PC-9 (cell line): ENCODE results near the gene SALL1. TPM values are rescaled to one million over a fixed set of nuclear protein-coding genes. Genes with fewer than 3 reads are reported as not detected.

Source experiments
- BruUV-seq: library from RNA; stranded (reverse); fragments of 400-500 nt; replicated peaks from 2 replicates; lab custom pipeline; 2021; lab: Mats Ljungman, UMichigan
- CTCF ChIA-PET: fragments of 300-600 bp; sonication (Branson Sonifier 250); formaldehyde crosslinking; loops from one replicate; lab custom pipeline; 2022; ENCODE audit warnings: antibody characterized with exemption; lab: Charles Lee
- POLR2A ChIA-PET: fragments of 300-600 bp; sonication (Branson Sonifier 250); formaldehyde crosslinking; loops from one replicate; lab custom pipeline; 2022; ENCODE audit warnings: antibody characterized with exemption; ENCODE audit not compliant: unreplicated experiment; lab: Charles Lee
- DNase-seq, 2 experiments: peaks; one replicate each; pipeline versions ENCODE4 v3.0.0 to v3.0.0-alpha.2; 2015 to 2022; ENCODE audit warnings: mixed read lengths in 1 of 2
- H2AFZ ChIP-seq: fragments of 200-600 bp; sonication (generic); 2 replicates; pipeline ENCODE4 v1.8.1; 2017; ENCODE audit warnings: antibody characterized with exemption
- H3F3A ChIP-seq: fragments of 200-600 bp; sonication (generic); 2 replicates; pipeline ENCODE4 v1.8.1; 2017; ENCODE audit warnings: antibody characterized with exemption, mild to moderate bottlenecking, low read depth; ENCODE audit not compliant: insufficient read depth
- H3K27ac ChIP-seq: fragments of 200-600 bp; sonication (generic); 2 replicates; pipeline ENCODE4 v1.6.1; 2016; ENCODE audit warnings: mixed run types
- H3K27me3 ChIP-seq: fragments of 200-600 bp; sonication (generic); 2 replicates; pipeline ENCODE4 v1.6.1; 2016; ENCODE audit warnings: low read depth, mixed run types; ENCODE audit not compliant: insufficient read depth
- H3K36me3 ChIP-seq: fragments of 200-600 bp; sonication (generic); 2 replicates; pipeline ENCODE4 v1.6.1; 2016; ENCODE audit warnings: low read depth, mixed run types
- H3K4me1 ChIP-seq: fragments of 200-600 bp; sonication (generic); replicated peaks from 2 replicates; pipeline ENCODE4 v1.6.1; 2016; ENCODE audit warnings: mixed run types; ENCODE audit not compliant: insufficient read depth
- H3K4me2 ChIP-seq: fragments of 200-600 bp; sonication (generic); 2 replicates; pipeline ENCODE4 v1.6.1; 2017; ENCODE audit warnings: mixed run types
- H3K4me3 ChIP-seq: fragments of 200-600 bp; sonication (generic); 2 replicates; pipeline ENCODE4 v1.6.1; 2016; ENCODE audit warnings: mixed run types
- H3K79me2 ChIP-seq: fragments of 200-600 bp; sonication (generic); 2 replicates; pipeline ENCODE4 v1.6.1; 2017; ENCODE audit warnings: low read depth, mixed run types
- H3K9me2 ChIP-seq: fragments of 200-600 bp; sonication (generic); 2 replicates; pipeline ENCODE4 v1.8.1; 2017; ENCODE audit warnings: mild to moderate bottlenecking; ENCODE audit not compliant: insufficient read depth
- H3K9me3 ChIP-seq: fragments of 200-600 bp; sonication (generic); 2 replicates; pipeline ENCODE4 v1.8.1; 2016; ENCODE audit warnings: low read depth; ENCODE audit not compliant: insufficient read depth
- H4K20me1 ChIP-seq: fragments of 200-600 bp; sonication (generic); 2 replicates; pipeline ENCODE4 v1.8.1; 2017; ENCODE audit not compliant: insufficient read depth
- CTCF ChIP-seq: fragments of 200-600 bp; sonication (generic); conservative IDR thresholded peaks from 2 replicates; pipeline ENCODE4 v1.6.1; 2017; ENCODE audit warnings: mixed run types, antibody characterized with exemption, mild to moderate bottlenecking, moderate library complexity
- EZH2 ChIP-seq: fragments of 200-600 bp; sonication (generic); IDR thresholded peaks from 2 replicates; pipeline ENCODE4 v1.8.0; 2017; ENCODE audit warnings: antibody characterized with exemption, low read depth
- intact Hi-C: fragments of 100-400 bp; cut with micrococcal nuclease; formaldehyde crosslinking; loops from one replicate; pipeline ENCODE4 v1.10.0; 2022; ENCODE audit not compliant: unreplicated experiment
- total RNA-seq: library from RNA; stranded (reverse); gene quantifications from 2 replicates; pipeline ENCODE4 v1.2.3, GENCODE V29; 2021

The SALL1 gene
- total RNA-seq, 1 experiment from 2014 or later = not detected

- no peak overlapping the region for H3K4me2 ChIP-seq
- no peak overlapping the region for H2AFZ ChIP-seq
- ChIA-PET POLR2A (no interaction called here), CTCF (no interaction called here)
- no peak overlapping the region for H3K27ac ChIP-seq
- no TSS peak for BruUV-seq
- no peak for DNase-seq
- H3K9me2 ChIP-seq = no peaks in the 10 kb centered on the region
- H3K36me3 ChIP-seq = no peaks in the 10 kb centered on the region
- intact Hi-C loops = no loop called here
- no peaks in the 10 kb centered on the region for H3K79me2 ChIP-seq
- no peaks in the 10 kb centered on the region for H3K9me3 ChIP-seq
- no peaks in the 10 kb centered on the region for H3F3A ChIP-seq
- no peaks in the 10 kb centered on the region for H4K20me1 ChIP-seq
- 0 out of 2 replicates have a peak, but pooled peaks cover 2% of the 10 kb centered on the region for H3K27me3 ChIP-seq
- TF ChIP-seq EZH2 (no peak), CTCF (no peak)
- H3K4me3 ChIP-seq = no peak overlapping the region
- H3K4me1 ChIP-seq = no peaks in the 10 kb centered on the region
These were observed 13.0 kb upstream of the SALL1 start for GRCh38 chr16:51163894-51164566.

- H3K36me3 ChIP-seq = no peaks in the 10 kb centered on the region
- no peaks in the 10 kb centered on the region for H3K4me1 ChIP-seq
- H3K27me3 ChIP-seq = 0 out of 2 replicates have a peak, but pooled peaks cover 3% of the 10 kb centered on the region
- CTCF ChIA-PET = no interaction called here
- POLR2A ChIA-PET = no interaction called here
- no peak overlapping the region for H3K27ac ChIP-seq
- H3K4me3 ChIP-seq = no peak overlapping the region
- no peak overlapping the region for H2AFZ ChIP-seq
- H3K9me3 ChIP-seq = no peaks in the 10 kb centered on the region
- no peaks in the 10 kb centered on the region for H3K9me2 ChIP-seq
- DNase-seq = no peak
- H4K20me1 ChIP-seq = no peaks in the 10 kb centered on the region
- H3K79me2 ChIP-seq = no peaks in the 10 kb centered on the region
- no peak for TF ChIP-seq CTCF
- TF ChIP-seq EZH2 = no peak
- H3K4me2 ChIP-seq = no peak overlapping the region
- intact Hi-C loops = no loop called here
- no peaks in the 10 kb centered on the region for H3F3A ChIP-seq
- BruUV-seq = no TSS peak
These were observed 12.3 kb upstream of the SALL1 start for GRCh38 chr16:51163366-51163765.

- TF ChIP-seq CTCF = no peak
- no peak for TF ChIP-seq EZH2
- Histone ChIP-seq H4K20me1 (no peaks in the 10 kb centered on the region), H3F3A (no peaks in the 10 kb centered on the region), H2AFZ (no peak overlapping the region), H3K4me3 (no peak overlapping the region), H3K79me2 (no peaks in the 10 kb centered on the region), H3K9me2 (no peaks in the 10 kb centered on the region), H3K4me2 (no peak overlapping the region), H3K27ac (no peak overlapping the region), H3K36me3 (no peaks in the 10 kb centered on the region), H3K4me1 (no peaks in the 10 kb centered on the region), H3K9me3 (no peaks in the 10 kb centered on the region), H3K27me3 (peaks cover 11% of the 10 kb centered on the region)
- ChIA-PET POLR2A (no interaction called here), CTCF (no interaction called here)
- DNase-seq = no peak
- intact Hi-C loops = no loop called here
- no TSS peak for BruUV-seq
These were observed 10.5 kb upstream of the SALL1 start for GRCh38 chr16:51161440-51162195.
